T-helper 1 cell treated with Interleukin-12 subunit alpha and Interleukin-12 subunit beta and Interleukin-4 antibody, amounts not matched to agents 30 μg/mL and 1 μg/mL, for 36 hours (primary cell): ENCODE results near the gene ALDH3A1.
A peak's percentile ranks its signal among the peaks of the same experiment; 100 is the strongest.

Experiments
- H3K27ac Mint-ChIP-seq: one replicate; pipeline ENCODE4 v1.8.0; 2021; ENCODE audit warnings: mild to moderate bottlenecking, mixed read lengths
- H3K27me3 Mint-ChIP-seq: one replicate; pipeline ENCODE4 v1.8.0; 2021; ENCODE audit warnings: low read depth, mixed read lengths
- H3K36me3 Mint-ChIP-seq: one replicate; pipeline ENCODE4 v1.8.0; 2021; ENCODE audit warnings: low read depth, mixed read lengths
- H3K4me1 Mint-ChIP-seq: one replicate; pipeline ENCODE4 v1.8.0; 2021; ENCODE audit warnings: low read depth, mixed read lengths
- H3K4me3 Mint-ChIP-seq: one replicate; pipeline ENCODE4 v1.8.0; 2021; ENCODE audit warnings: mild to moderate bottlenecking, moderate library complexity, mixed read lengths
- H3K9me3 Mint-ChIP-seq: one replicate; pipeline ENCODE4 v1.8.0; 2021; ENCODE audit warnings: mixed read lengths

ALDH3A1 gene

DNA sequence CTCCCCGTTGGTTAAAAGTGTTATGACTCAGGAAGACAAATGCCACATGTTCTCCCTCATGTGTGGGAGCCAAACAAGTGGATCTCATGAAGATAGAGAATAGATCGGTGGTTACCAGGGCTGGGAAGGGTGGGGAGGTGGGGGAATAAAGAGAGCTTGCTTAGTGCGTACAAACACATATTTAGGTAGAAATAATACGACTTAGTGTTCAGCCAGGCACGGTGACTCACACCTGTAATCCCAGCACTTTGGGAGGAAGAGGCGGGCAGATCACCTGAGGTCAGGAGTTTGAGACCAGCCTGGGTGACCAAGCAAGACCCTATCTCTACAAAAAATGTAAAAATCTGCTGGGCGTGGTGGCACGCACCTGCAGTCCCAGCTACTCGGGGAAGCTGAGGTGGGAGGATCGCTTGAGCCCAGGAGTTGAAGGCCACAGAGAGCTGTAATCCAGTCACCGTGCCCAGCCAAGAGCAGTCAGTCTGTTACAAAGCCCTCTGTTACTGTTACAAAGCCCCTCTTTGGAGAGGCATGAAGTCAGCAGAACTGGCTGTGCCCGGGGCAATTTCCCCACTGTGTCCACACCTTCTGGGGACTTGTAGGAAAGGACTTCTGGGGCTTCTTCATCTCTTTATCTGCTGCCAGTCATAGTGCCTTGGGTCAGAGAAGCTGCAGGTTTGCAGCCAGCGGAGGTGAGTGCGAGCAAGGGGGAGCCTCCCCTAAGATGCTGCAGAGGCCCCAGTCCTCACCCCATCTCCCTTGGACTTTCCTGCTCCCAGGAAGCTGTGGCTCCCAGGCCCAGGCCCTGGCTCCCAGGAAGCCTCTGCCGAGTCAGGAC, 4.3 kb upstream of the ALDH3A1 start:
- no peaks in the 10 kb centered on the region for H3K9me3 Mint-ChIP-seq
- no peaks in the 10 kb centered on the region for H3K27me3 Mint-ChIP-seq
- H3K4me1 Mint-ChIP-seq, result no peaks in the 10 kb centered on the region
- no peak overlapping the region for H3K27ac Mint-ChIP-seq
- H3K36me3 Mint-ChIP-seq, result no peaks in the 10 kb centered on the region
- H3K4me3 Mint-ChIP-seq, result no peak overlapping the region

- Mint-ChIP-seq H3K4me1 (no peaks in the 10 kb centered on the region), H3K9me3 (no peaks in the 10 kb centered on the region), H3K4me3 (no peak overlapping the region), H3K36me3 (no peaks in the 10 kb centered on the region), H3K27ac (no peak overlapping the region), H3K27me3 (no peaks in the 10 kb centered on the region)
Measured at GRCh38 chr17:19750835-19751234, 2.7 kb upstream of the ALDH3A1 start.

DNA sequence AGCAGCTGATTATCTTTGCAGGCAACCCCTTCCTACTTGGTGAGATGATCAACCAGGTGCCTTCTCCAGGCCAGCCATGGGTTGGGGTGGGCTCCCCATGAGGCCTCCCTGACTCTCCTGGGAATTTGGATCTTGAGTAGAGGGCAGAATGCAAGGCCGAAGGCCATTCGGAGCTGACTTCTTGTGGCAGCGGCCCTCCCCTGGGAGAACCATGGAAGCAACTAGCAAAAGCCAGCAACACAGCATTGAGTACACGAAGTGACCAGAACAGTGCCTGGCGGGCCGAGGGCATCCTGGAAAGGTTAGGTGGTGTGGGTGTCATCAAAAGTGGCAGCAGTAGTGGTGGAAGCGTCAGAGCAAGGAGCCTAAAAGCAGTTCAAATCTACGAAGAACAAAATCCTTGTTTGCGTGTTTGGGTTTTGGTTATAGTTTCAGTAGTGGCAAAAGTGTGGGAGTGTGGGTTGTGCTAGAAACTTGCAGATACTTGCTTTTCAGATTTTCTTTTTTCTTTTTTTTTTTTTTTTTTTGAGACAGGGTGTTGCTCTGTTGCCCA, 2.0 kb upstream of the ALDH3A1 start:
- Mint-ChIP-seq H3K27me3 (no peaks in the 10 kb centered on the region), H3K36me3 (no peaks in the 10 kb centered on the region), H3K9me3 (no peaks in the 10 kb centered on the region), H3K27ac (no peak overlapping the region), H3K4me1 (no peaks in the 10 kb centered on the region), H3K4me3 (no peak overlapping the region)

DNA sequence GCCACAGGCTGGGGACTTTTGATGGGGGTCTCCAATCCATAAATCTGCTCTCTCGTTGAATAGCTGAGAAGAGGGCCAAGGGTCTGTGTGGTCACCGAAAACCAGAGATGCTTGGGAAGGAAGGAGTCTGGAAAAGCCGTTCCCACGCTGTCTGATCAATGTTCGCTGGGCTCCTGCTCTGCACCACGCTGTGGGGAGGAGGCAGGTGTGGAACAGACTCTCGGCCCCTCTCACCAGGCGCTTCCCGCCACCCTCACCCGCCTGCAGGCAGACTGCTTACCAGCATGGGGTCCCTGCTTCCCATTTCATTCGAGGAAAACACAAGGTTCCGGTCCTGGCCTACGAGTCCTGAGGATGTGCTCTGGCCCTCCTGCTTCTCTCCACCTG, 702 bp upstream of the ALDH3A1 start:
- H3K27me3 Mint-ChIP-seq, result no peaks in the 10 kb centered on the region
- no peak overlapping the region for H3K4me3 Mint-ChIP-seq
- no peak overlapping the region for H3K27ac Mint-ChIP-seq
- H3K36me3 Mint-ChIP-seq, result no peaks in the 10 kb centered on the region
- H3K9me3 Mint-ChIP-seq, result no peaks in the 10 kb centered on the region
- H3K4me1 Mint-ChIP-seq, result no peaks in the 10 kb centered on the region

- Mint-ChIP-seq H3K36me3 (no peaks in the 10 kb centered on the region), H3K27ac (no peak overlapping the region), H3K4me1 (no peaks in the 10 kb centered on the region), H3K9me3 (no peaks in the 10 kb centered on the region), H3K27me3 (no peaks in the 10 kb centered on the region), H3K4me3 (no peak overlapping the region)
Measured at GRCh38 chr17:19747159-19747719, 859 bp downstream of the ALDH3A1 start.

DNA sequence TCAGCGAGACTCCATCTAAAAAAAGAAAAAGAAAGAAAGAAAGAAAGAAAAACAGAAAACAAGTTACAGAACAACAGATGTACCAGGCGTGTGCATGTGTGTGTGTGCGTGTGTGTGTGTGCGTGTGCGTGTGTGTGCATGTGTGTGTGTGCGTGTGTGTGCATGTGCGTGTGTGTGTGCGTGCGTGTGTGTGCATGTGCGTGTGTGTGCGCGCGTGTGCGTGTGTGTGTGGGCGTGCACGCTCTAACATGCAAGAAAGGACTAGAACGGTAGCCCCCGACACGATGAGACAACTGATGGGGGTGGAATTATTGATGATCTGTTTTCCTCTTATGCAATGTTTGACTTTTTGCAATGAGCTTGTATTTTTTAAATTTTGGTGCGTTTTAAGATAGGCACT, 1.6 kb downstream of the ALDH3A1 start:
- H3K9me3 Mint-ChIP-seq, result no peaks in the 10 kb centered on the region
- H3K4me3 Mint-ChIP-seq, result no peak overlapping the region
- H3K36me3 Mint-ChIP-seq, result no peaks in the 10 kb centered on the region
- H3K27me3 Mint-ChIP-seq, result no peaks in the 10 kb centered on the region
- H3K4me1 Mint-ChIP-seq, result no peaks in the 10 kb centered on the region
- no peak overlapping the region for H3K27ac Mint-ChIP-seq

DNA sequence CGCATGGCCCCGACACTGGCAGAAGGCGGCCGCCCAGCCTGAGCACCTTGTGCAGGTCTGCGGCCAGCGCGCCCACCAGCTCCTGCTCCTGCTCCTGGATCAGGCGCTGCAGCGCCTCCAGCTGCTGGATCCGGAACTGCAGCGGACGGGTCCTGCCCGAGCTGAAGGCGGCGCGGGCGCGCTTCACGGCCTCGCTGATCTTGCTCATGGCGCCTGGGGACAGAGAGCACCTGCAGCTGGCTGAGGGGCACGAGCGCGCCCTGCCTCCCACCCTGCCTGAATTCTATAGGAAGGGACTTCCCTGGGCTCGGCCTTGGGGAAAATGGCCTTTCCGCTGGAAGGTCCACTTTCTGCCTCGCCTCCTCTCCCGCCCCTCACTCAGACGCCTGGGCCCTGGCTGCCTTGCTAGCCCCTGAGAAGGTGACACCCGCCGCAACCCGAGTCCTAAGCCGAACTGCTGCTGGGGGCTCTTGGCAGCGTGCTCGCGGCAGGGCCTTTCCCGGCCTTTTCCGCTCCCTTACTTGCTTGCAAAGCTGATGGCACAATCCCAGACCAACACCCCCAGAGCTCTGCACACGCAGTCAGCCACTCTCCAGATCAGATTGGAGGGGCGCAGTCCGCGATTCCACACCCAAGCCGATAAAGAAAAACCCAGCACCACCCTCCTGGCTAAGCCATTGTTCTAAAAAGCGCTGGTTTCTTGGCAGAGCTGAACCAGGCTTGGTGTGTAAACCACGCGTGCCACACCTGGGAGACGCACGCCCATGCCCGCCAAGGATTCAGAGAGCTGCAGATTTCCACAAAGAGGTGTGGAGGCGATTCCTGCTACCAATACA, 3.0 kb downstream of the ALDH3A1 start:
- Mint-ChIP-seq H3K9me3 (no peaks in the 10 kb centered on the region), H3K27ac (no peak overlapping the region), H3K27me3 (no peaks in the 10 kb centered on the region), H3K36me3 (no peaks in the 10 kb centered on the region), H3K4me1 (no peaks in the 10 kb centered on the region), H3K4me3 (peak overlapping the region; percentile 42)

DNA sequence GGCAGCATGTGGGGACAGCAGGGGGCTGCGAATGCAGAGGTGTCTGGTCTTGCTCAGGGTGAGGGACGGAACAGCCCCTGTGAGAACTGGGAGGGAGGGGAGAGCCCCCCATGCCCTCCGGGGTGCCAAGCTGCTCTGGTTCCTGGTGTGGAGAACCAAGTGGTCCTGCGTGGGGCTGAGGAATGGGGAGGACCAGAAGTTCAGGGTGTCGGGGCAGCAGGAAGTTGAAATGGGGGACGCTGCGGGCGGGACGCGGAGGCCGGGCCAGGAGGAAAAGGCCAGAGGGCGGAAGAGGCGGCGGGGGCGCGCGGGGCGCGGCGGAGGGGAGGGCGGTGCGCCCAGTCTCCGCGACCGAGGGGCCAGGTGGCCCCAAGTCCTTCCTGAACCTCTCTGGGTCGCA, 3.6 kb downstream of the ALDH3A1 start:
- Mint-ChIP-seq H3K4me3 (peak overlapping the region; percentile 50), H3K36me3 (no peaks in the 10 kb centered on the region), H3K27me3 (no peaks in the 10 kb centered on the region), H3K4me1 (no peaks in the 10 kb centered on the region), H3K9me3 (no peaks in the 10 kb centered on the region), H3K27ac (no peak overlapping the region)

- Mint-ChIP-seq H3K4me3 (no peak overlapping the region), H3K4me1 (no peaks in the 10 kb centered on the region), H3K27ac (no peak overlapping the region), H3K27me3 (no peaks in the 10 kb centered on the region), H3K9me3 (no peaks in the 10 kb centered on the region), H3K36me3 (no peaks in the 10 kb centered on the region)
Measured at GRCh38 chr17:19743101-19744100, 4.7 kb downstream of the ALDH3A1 start.

DNA sequence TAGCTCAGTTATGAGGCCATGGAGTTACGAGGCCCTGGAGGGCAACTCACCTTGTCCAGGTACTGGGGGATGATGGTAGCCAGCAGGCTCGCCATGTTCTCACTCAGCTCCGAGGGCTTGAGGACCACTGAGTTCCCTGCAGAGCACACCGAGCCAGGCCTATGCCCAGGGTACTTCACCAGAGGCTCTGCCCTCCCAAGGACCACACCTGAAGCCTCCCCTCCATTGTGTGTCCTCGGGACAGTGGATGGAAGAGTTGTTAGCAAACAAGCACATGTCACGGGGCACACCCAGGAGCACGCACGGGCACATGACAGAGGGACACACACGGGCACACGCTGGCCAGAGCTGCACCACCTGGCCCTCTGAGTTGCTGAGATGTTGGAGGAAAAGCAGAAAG, 5.6 kb downstream of the ALDH3A1 start:
- Mint-ChIP-seq H3K4me3 (no peak overlapping the region), H3K36me3 (no peaks in the 10 kb centered on the region), H3K9me3 (no peaks in the 10 kb centered on the region), H3K27me3 (no peaks in the 10 kb centered on the region), H3K27ac (no peak overlapping the region), H3K4me1 (no peaks in the 10 kb centered on the region)

GRCh38 chr17:19741832-19742457, 6.2 kb downstream of the ALDH3A1 start:
- Mint-ChIP-seq H3K27me3 (no peaks in the 10 kb centered on the region), H3K27ac (no peak overlapping the region), H3K36me3 (no peaks in the 10 kb centered on the region), H3K4me3 (no peak overlapping the region), H3K9me3 (no peaks in the 10 kb centered on the region), H3K4me1 (no peaks in the 10 kb centered on the region)

- Mint-ChIP-seq H3K27ac (no peak overlapping the region), H3K36me3 (no peaks in the 10 kb centered on the region), H3K9me3 (no peaks in the 10 kb centered on the region), H3K27me3 (no peaks in the 10 kb centered on the region), H3K4me1 (no peaks in the 10 kb centered on the region), H3K4me3 (no peak overlapping the region)
Measured at GRCh38 chr17:19740933-19741332, 7.2 kb downstream of the ALDH3A1 start.
